Endometrium (tissue), 2 donors: ENCODE results near the gene NRXN3.

Experiments
- FAIRE-seq: peaks from 2 replicates; lab custom pipeline; 2012; peaks lifted over from hg19 to GRCh38; lab: Jason Lieb, UNC
- donor health status: control.
- donor health status: control.

Gene NRXN3

DNA sequence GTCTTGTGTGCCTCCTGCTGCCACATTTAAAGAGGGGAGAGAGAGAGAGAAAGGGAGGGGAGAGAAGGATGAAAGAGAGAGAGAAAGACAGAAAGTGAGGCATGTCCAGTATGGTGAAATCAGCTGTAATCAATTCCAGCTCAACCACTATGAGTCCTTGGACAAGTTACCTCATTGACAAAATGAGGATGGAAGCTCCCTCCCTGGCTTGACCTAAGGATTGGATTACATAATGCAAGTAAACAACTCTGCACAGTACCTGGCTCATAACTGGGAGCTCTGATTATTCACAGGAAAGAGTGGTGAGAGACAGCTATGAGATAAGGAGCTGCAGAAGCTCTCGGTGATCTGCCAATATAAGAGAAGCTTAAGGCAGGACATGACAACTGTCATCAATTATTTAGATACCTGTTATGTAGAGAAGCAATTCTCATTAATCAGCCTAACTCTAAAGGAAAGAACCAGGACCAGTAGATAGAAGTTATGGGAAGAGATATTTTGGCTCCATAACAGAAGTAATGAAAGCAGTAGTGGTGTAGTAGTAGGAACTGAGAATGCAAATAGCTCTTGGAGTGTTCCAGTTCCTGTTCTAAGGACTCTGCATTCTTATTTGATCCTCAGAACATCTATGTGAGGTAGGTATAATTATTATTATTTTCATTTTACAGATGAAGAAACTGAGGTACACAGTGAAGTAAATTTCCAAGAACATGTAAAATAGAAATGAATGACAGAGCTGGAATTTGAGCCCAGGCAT, 1249.6 kb downstream of the NRXN3 start:
- FAIRE-seq, result no peak

DNA sequence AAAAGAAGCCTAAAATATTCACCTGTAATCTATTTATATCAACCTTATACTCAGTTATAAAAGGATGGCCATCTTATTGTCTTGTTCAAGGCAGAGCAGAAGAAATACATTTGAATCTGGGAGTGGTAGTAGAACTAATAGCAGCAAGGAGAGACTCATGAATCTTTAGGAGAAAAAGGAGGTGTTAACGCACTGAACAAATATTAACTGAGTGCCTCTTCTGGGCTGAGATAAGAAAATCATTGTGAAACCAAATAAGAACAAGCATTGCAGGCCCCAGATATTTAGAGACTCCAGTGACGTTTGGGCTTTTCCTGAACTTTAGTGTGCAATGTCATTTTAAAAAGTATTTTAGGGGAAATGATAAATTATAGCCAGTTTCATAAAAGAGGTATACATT, 1250.6 kb downstream of the NRXN3 start:
- no peak for FAIRE-seq

DNA sequence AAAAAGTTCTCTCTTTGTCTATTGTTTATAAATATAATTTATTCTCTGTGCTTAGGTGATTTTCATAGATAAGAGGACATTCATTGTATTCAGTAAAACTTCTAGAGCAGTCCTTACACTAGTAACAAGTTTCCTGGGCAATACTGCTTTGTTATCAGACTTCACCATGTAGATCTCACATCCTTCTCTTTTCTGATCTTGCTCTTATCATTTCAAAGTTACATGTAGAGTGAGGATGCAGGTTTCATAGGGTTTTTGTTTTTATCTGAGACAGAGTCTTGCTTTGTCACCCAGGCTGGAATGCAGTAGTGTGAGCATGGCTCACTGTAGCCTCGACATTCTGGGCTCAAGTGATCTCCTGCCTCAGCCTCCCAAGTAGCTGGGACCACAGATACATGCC, 1251.6 kb downstream of the NRXN3 start:
- FAIRE-seq, result no peak

DNA sequence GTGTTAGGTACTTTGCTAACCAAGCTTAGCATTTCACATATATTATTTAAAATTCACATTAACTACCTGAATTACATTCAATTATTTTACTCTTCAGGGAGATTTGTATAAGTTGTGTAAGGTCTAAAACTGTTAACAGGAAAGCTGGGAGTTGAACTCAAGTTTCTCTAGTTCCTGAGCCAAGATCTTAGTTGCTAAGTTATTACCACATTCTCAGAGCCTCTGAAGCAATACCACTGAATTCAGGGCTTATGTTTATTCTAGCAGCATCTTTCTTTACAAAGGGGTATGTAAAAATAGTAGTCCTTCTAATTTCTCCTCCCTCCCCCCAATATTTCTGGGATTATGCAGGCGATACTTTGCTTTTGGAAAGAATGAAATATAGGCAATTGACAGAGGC, 1254.3 kb downstream of the NRXN3 start:
- FAIRE-seq, result no peak

DNA sequence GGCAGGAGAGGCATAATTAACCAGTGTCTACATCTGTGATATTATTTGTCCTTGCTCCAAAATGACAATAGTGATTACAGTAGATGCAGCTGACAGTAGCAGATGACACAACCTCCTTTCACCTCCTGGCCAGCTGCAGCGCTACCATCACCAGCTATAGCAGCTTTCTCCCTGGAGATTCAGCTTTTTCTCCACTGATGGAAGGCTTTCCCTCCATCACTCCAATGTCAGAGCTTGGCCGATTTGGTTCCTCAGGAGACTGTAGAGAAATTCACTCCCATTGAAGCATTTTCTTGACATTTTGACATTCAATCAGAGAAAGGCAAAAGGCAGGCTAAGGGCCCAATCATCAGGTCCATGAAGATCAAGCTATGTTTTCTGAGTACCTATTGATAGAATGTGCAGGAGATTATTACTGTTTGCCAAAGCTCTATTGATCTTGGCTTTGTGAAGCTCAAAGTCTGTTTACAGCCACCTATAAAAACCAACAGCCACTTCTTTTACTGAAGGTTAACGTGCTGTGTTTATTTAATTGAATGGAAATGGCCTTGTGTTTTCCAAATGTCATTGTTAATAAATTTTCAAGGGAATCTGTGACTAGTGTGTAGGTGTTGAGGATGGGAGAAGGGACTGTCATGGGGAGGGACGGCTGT, 1256.1 kb downstream of the NRXN3 start:
- no peak for FAIRE-seq

DNA sequence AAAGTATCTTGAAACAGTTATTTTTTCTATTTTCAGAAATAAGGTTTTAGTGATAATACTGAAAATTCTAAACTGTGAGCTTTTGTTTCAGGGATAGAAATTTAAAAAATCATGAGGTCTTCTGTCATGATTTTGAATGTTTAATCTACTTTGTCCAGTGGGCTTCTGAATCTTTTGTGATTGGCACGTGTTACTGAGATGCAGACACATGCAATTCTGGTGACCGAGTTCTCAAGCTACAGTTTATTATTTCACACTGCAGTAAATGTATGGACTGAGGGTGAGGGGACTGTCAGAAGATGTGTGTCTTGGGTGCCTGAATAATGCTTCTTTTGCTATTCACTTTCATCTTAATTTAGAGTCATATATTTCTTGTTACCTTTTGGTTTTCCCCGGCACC, 1262.5 kb downstream of the NRXN3 start:
- FAIRE-seq, result no peak

DNA sequence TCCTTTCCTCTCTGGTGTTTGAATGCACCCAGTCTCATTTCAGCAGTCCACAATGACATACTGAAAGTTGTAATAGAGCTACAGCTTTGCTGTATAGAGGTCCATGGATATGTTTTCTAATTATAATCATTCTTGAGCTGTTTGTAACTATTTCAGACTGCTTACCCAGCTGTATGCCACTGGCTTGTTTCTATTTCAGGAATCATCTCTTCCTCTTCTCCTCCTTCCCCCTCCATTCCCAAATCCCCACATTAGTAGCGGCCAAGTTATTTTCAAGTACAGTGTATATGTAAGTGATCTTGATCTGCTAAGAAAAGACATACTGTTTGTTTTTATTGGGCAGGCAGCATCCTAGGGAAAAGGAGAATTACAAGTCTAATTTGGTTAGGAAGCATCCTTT, 1266.2 kb downstream of the NRXN3 start:
- no peak for FAIRE-seq

DNA sequence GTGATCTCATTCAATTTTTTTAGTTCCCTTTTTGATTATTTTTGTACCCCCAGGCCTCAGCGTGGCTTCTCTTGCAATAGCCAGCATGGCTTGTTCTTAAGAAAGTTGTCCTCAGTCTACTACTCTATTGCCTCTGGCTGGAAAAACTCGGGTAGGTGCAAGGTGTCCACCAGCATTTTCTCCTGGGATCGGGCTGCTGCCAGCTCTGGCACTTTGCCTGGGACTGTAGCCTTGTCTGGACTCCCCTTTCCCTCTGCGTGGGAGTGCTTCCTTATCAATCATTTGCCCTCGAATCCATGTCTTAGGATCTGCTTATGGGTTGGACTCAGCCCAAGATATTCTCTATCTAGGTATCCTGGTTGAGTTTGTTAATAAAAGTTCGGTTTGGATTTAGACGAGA, 1267.8 kb downstream of the NRXN3 start:
- no peak for FAIRE-seq

DNA sequence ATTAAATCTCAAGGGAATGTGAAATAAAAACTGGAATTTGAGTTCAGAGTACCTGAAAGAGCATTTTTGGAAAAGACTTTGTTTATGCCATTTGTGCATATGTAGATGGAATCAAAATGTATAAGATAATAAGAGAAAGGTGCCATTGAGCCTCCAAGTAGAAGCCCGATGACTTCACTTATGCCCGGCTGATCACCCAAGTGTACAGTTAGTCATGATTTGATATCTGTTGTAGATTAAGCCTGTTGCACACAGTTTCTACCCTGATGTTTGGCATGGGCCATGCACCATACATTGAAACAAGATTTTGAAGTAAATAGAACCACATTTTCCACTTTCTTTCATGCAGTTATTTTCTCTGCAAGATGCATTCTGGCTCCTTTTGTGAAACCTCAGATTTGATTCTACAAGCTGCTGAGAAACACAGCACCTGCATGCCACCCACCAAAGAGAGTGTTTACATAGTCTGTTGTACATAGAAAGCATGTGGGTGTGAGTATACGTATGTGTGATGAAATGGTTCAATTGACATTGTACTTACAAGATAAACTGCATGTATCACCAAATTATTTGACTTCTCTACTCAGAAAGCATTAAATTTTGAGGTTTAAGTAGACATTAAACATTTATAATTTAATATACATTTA, 1268.6 kb downstream of the NRXN3 start:
- FAIRE-seq, result no peak

DNA sequence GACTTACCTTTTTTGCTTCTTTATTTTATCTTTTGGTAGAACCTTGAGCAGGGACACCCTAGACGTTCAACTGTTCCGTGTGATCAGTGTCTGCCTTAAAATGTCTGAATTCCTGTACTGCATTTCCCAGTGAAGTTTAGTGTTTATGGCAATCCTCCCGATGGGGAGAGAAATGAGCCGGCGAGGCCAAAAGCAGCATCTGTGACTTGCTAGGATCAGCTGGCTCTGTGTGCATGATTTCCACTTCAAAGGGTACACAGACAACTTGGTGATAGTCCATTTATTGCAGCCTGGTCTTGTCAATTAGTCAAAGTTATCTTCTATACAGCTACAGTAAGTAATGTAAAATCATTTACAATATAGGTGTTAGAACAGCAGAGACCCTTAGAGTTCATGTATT, 1272.6 kb downstream of the NRXN3 start:
- no peak for FAIRE-seq

DNA sequence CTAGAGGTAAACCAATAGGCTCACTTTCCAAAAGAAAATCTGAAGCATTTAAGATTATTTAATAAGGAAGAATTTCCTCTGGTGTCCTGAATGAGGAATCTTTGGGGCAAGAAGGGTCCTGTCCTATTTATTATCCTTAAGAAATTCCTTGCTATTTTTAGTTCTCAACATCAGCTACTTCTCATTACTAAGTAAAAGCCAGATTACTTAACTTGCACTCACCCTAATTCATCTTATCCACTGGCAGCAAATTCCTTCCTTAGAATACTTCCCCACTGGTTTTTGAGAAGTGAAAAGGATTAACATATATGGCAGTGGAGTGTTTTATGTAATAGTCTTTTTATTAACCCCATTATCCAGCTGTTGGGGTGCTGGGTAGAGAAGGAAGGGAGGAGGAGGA, 1273.4 kb downstream of the NRXN3 start:
- no peak for FAIRE-seq

DNA sequence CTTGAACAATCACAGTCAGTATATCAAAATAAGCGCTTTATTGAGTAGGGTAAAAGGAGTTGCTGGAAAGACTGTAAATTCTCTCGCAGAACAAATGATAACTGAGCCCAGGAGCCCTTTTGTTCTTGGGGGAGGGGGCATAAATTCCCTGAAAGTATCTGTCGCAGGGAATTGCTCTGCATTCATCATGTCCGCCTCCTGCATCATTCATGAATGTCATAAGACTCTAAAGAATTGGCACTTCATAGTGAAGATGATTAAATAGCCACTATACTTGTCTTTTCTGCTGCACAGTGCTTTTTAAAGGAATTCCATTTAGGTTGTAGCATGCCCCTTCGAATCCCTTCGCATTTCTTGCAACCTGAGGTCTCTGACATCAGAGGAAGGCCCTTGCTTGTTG, 1278.8 kb downstream of the NRXN3 start:
- no peak for FAIRE-seq

DNA sequence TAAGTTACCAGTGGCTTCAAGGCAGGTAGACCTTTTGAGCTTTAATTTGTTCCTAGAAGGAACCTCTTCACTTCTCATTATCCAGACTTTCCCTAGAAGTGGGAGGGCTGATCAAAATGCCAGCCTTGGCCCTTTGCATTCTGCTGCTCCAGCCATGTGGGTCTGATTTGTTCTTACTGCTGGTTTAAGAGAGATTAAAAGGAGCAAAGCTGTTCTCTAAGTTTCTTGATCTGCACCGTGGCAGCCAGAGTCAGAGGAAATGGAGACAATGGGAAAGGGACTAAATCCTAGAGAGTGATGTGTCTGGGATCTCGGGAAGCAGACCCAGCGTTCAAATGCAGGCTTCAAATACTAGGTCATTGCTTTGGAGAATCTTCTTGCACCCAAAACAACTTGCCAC, 1281.4 kb downstream of the NRXN3 start:
- no peak for FAIRE-seq

DNA sequence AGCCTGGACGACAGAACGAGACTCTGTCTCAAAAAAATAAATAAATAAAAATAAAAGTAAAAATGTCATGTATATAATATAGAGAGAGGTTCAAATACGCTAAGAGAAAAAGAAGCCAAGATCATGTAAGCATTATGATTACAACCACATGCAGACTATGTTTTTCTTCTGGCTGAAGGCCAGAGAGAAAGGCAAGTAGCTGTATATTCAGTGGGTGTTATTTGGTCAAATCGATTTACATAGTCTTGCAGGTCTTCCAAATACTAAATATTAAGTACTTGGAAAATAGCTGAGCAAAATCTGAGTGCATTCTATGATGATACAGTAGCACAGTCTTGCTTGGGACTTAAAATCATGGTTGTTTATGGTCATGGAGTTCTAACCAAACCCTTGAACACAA, 1283.1 kb downstream of the NRXN3 start:
- no peak for FAIRE-seq

DNA sequence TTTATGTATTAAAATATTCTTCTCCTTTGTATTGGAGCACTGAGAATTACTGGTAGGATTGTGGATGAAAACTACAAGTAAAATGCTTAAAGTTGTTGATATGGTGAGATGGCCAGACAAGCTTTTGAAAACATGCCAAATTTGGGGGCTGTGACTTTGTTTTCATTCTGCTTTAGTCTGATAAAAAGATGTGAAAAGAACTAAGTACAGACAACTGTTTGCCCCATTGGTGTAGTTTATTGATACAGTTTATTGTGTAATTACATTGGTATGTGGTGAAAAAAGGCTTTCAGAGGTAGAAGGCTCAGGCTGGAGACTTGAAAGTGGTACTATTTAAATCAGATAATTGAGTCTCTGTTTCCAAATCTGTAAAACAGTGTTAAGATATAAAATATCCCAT, 1294.3 kb downstream of the NRXN3 start:
- no peak for FAIRE-seq

DNA sequence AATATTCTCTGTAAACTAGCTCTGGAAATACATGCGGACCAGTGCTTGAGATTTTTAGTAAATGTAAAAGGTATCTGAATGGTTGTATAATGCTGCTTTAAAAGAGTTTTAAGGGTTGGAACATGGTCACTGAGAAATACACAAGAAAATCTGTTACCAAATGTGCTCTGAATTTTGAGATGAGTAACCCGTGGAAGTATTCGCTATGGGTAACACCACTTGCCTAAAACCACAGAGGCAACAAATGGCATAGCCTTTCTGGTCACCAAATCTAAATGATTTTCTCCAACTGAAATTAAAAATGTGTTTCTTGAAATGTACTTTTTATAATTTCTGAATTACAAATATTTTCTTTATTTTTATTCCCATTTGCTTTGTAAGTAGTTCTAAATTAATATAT, 1295.5 kb downstream of the NRXN3 start:
- FAIRE-seq, result peak; percentile 8

DNA sequence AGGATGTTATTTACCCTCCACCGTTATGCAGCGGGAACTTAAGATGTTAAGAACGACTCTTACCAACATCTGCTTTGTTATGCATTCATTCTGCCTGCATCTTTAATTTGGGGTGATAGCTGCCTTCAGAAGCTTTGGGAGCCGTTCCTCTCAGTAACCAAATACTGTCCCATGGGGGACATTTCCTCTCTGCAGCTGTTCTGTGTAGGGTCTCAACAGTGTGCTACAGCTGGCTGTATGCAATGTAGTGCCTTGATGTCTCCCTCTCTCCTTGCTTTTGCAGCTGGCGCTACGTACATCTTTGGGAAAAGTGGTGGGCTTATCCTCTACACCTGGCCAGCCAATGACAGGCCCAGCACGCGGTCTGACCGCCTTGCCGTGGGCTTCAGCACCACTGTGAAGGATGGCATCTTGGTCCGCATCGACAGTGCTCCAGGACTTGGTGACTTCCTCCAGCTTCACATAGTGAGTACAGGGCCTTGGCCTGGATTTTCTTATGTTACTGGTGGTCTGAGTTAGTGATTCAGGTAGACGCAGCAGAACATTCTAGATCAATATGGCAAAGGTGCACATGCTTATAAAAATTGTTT, 1296.9 kb downstream of the NRXN3 start:
- no peak for FAIRE-seq

DNA sequence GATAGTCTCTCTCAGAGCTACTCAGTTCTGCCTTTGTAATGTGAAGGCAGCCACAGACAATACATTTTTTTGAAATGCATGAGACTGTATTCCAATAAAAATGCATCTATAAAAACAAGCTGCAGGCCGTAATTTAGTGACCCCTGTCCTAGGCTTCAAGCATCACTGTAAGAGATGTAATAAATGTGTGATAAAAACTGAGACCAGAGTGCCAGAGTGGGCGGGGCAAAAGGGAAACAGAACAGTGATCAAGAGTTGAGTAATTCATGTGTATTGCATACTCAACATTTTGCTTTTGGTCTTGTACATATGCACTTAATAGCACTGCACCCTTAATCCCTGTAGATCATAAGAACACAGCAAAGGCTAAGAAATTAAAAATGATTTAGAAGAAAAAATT, 1297.7 kb downstream of the NRXN3 start:
- no peak for FAIRE-seq

DNA sequence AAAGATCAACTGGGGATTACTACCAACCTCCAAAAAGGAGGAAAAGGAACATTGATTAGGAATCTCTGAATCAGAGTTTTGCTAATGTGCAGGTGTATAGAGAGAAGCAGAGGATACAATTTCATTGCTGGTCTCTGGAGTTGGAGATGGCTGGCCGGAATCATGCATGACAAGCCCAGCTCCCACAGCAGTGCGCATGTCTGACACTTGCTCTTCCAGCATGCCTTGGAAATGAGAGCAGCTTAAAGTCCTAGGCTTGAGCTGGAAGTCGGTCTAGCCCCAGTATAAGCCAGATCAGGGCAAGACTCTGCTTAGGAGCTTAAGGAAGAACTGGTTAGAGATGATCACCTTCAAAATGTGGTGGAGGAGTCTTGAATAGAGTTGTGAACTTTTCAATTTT, 1298.3 kb downstream of the NRXN3 start:
- no peak for FAIRE-seq

DNA sequence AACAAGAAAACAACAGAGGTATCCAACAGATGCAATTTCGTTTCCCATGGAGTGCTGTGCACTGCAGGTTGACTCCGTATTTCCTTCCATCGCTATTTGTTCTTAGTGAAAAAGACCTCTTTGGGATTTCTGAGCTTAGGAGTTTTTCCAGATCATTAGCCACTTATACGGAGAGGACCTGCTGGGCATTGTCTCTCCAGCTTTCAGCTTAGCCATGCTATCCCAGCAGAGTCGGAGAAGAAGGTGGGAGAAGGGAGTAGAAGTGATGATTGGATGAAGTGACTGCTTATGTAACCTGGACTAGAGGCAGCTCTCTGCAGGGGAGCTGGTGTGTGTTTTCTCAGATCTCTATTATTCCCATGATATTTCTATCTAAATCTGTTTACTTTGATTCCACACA, 1303.5 kb downstream of the NRXN3 start:
- FAIRE-seq, result no peak

DNA sequence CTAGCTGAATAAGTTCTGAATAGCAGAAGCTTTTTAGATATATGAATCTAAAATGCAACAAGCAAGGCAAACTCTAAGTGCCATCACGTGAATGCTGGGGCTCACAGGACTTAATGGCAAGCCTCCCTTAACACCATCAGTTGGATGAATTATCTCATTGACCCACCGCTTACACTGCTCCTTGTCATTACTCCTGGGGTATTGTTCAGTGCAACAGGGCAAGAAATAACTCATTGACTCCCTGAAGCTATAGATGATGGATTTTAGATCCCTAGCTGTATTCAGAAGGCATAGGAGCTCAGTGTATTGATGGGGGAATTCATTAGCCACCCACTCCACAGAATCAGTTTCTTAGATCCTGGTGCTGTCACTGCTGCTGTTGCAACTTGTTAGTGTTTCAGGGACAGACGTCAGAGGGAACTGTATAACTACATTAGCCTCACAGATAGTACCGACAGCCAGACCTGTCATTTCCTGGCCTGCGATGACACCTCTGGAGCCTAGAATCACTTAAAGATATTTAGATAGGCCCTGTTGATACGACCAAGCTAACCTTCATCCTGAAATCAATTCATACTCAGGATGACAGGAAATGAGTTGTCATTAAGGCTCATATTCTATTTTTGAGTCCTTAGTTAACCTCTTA, 1305.8 kb downstream of the NRXN3 start:
- no peak for FAIRE-seq

DNA sequence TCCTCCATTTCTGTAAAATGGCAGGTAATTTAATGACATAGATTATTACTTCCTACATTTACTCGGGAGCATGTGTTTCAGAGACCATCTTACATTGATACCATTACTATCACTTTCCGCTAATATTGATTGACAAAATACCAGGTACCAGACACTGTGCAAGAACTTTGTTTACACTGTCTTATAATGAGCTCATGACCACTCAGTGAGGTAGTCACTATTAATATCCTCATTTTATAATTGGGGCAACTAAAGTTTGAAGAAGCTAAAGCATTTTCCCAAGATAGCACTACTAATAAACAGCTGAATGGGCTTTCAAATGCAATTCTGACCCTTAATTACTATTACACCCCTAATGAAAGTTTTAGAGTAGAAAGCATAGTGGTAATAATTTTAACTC, 1306.4 kb downstream of the NRXN3 start:
- FAIRE-seq, result no peak

DNA sequence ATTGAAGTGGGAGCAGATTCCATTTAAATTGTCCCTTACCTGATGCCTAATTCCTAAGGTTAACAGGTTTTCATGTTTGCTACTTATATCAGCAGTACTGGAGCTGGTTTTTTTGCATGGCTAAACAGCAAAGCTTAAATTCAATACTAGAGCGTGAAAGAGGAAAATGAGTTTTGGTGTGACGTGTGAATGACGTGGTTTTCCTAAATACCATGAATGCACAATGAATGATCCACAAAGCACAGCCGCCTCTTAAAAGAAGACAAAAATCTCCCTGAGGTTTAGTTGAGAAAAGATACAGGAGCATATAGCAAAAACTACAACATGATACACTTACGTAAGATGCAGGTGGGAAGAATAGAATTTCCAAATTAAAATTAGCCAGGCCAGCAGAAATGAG, 1310.0 kb downstream of the NRXN3 start:
- no peak for FAIRE-seq
